Transverse colon (tissue), 3 donors: Measurements from ENCODE around the gene TRAIP.

Source experiments
- CTCF ChIP-seq, 5 experiments: fragments of 200-600 bp in 3 of 5; fragments of 450-650 bp in 2 of 5; sonication (generic) in 3 of 5; IDR thresholded peaks; 1 replicate in 2 of 5; 2 replicates in 3 of 5; pipeline ENCODE4 v1.5.1; 2016 to 2017; ENCODE audit warnings: antibody characterized with exemption in 5 of 5, inconsistent platforms in 3 of 5, mild to moderate bottlenecking in 2 of 5, moderate library complexity in 1 of 5
- EP300 ChIP-seq: sonication (generic); formaldehyde crosslinking; IDR thresholded peaks from one replicate; pipeline ENCODE4 v1.6.1; 2017; ENCODE audit warnings: antibody characterized with exemption, low read depth
- POLR2A ChIP-seq: fragments of 450-650 bp; IDR thresholded peaks from one replicate; pipeline ENCODE4 v1.6.1; 2016; ENCODE audit warnings: antibody characterized with exemption, mild to moderate bottlenecking, moderate library complexity

GRCh38 chr3:49781415-49782199, 74.8 kb downstream of the TRAIP start:
- no peak for TF ChIP-seq EP300
- TF ChIP-seq CTCF (IDR thresholded peaks at IDR 0.05), result no peak
- TF ChIP-seq POLR2A, result no peak
